OCI-LY3 (cell line): ENCODE results near the gene MRPL4.

Source experiments
- EZH2phosphoT487 ChIP-seq: fragments of 200-600 bp; shearing (Covaris generic); IDR thresholded peaks from 2 replicates; pipeline ENCODE4 v1.6.1; 2018; ENCODE audit warnings: antibody characterized with exemption, mixed run types, low read depth
- TF ChIP-seq, protein P1 (sequence below): fragments of 200-600, 300-600 bp; sonication (generic); IDR thresholded peaks from 2 replicates; pipeline ENCODE4 v1.5.1; 2014; ENCODE audit warnings: antibody characterized with exemption, low read length, low read depth

- TF ChIP-seq, protein P1, sequence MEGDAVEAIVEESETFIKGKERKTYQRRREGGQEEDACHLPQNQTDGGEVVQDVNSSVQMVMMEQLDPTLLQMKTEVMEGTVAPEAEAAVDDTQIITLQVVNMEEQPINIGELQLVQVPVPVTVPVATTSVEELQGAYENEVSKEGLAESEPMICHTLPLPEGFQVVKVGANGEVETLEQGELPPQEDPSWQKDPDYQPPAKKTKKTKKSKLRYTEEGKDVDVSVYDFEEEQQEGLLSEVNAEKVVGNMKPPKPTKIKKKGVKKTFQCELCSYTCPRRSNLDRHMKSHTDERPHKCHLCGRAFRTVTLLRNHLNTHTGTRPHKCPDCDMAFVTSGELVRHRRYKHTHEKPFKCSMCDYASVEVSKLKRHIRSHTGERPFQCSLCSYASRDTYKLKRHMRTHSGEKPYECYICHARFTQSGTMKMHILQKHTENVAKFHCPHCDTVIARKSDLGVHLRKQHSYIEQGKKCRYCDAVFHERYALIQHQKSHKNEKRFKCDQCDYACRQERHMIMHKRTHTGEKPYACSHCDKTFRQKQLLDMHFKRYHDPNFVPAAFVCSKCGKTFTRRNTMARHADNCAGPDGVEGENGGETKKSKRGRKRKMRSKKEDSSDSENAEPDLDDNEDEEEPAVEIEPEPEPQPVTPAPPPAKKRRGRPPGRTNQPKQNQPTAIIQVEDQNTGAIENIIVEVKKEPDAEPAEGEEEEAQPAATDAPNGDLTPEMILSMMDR: no peak
- TF ChIP-seq EZH2phosphoT487: no peak
Observed at GRCh38 chr19:10222201-10222890, 29.7 kb upstream of the MRPL4 start.
